ENCODE measurements around the gene ARPP21.

Gene ARPP21

DNA sequence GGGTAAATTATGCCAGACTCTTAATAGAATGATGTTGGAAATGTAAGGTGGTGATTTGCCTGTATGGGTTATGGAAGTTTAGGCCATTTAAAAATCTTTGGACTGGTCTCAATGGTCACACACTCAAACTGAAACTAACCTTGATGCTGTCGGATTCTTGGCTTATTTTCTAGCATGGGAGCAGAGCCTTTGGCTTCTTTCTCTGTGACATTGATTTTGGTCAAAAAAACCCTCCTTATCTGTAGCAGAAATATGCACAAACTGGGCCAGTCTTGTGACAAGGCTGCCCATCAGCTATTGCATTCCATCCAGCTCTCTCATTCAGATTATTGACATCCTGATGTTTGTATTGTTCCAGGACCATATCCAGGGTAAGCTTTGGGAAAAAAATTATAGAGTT is 35.9 kb downstream of the ARPP21 start:
- Histone ChIP-seq H3K4me1 (ENCODE audit: control insufficient read depth, low read length) (no peaks in the 10 kb centered on the region), H3K9me3 (ENCODE audit: control insufficient read depth, insufficient read depth, low read length) (no peaks in the 10 kb centered on the region), H4K20me1 (ENCODE audit: control insufficient read depth, insufficient read depth, low read depth, low read length) (no peaks in the 10 kb centered on the region), H3K4me3 (ENCODE audit: low read length) (no peak overlapping the region), H3K36me3 (ENCODE audit: control insufficient read depth, low read length) (no peaks in the 10 kb centered on the region), H3K4me2 (ENCODE audit: low read length) (no peak overlapping the region), H3K27me3 (ENCODE audit: control insufficient read depth, low read length) (no peaks in the 10 kb centered on the region), H3K27ac (ENCODE audit: low read depth, low read length) (no peak overlapping the region), H3K79me2 (ENCODE audit: control insufficient read depth, low read length) (no peaks in the 10 kb centered on the region), H3K9me2 (replicated peaks; ENCODE audit: control insufficient read depth, low read length) (no peaks in the 10 kb centered on the region), H3F3A (ENCODE audit: control insufficient read depth, insufficient read depth) (no peaks in the 10 kb centered on the region)
- TF ChIP-seq, protein P1, sequence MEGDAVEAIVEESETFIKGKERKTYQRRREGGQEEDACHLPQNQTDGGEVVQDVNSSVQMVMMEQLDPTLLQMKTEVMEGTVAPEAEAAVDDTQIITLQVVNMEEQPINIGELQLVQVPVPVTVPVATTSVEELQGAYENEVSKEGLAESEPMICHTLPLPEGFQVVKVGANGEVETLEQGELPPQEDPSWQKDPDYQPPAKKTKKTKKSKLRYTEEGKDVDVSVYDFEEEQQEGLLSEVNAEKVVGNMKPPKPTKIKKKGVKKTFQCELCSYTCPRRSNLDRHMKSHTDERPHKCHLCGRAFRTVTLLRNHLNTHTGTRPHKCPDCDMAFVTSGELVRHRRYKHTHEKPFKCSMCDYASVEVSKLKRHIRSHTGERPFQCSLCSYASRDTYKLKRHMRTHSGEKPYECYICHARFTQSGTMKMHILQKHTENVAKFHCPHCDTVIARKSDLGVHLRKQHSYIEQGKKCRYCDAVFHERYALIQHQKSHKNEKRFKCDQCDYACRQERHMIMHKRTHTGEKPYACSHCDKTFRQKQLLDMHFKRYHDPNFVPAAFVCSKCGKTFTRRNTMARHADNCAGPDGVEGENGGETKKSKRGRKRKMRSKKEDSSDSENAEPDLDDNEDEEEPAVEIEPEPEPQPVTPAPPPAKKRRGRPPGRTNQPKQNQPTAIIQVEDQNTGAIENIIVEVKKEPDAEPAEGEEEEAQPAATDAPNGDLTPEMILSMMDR (IDR thresholded peaks at IDR 0.05; ENCODE audit: low read depth, low read length, poor library complexity, severe bottlenecking), result no peak
- TF ChIP-seq EZH2phosphoT487 (IDR thresholded peaks at IDR 0.05; ENCODE audit: borderline replicate concordance, low read length), result no peak

DNA sequence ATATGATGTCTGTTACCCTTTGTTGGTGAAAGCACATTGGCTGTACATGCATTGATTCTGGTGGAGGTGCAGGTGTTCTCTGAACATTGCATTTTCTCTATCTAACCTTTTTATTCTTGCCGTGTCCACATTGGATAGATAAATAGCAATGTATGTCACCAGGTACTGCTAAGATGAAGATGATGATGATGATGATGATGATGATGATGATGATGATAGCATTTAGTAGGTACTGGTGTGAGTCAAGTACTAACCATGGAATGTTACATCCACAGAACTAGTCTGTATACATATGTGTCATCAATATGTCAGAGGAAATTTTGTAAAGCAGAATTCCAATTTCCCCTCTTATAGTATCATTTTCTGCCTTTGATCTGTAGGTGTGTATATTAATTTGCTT is 36.3 kb downstream of the ARPP21 start:
- Histone ChIP-seq H3K79me2 (ENCODE audit: control insufficient read depth, low read length) (no peaks in the 10 kb centered on the region), H3K27ac (ENCODE audit: low read depth, low read length) (no peak overlapping the region), H3K9me2 (replicated peaks; ENCODE audit: control insufficient read depth, low read length) (no peaks in the 10 kb centered on the region), H3K4me2 (ENCODE audit: low read length) (no peak overlapping the region), H3K36me3 (ENCODE audit: control insufficient read depth, low read length) (no peaks in the 10 kb centered on the region), H3F3A (ENCODE audit: control insufficient read depth, insufficient read depth) (no peaks in the 10 kb centered on the region), H3K4me3 (ENCODE audit: low read length) (no peak overlapping the region), H3K27me3 (ENCODE audit: control insufficient read depth, low read length) (no peaks in the 10 kb centered on the region), H4K20me1 (ENCODE audit: control insufficient read depth, insufficient read depth, low read depth, low read length) (no peaks in the 10 kb centered on the region), H3K9me3 (ENCODE audit: control insufficient read depth, insufficient read depth, low read length) (no peaks in the 10 kb centered on the region), H3K4me1 (ENCODE audit: control insufficient read depth, low read length) (no peaks in the 10 kb centered on the region)
- TF ChIP-seq, protein P1 (IDR thresholded peaks at IDR 0.05; ENCODE audit: low read depth, low read length, poor library complexity, severe bottlenecking), result no peak
- TF ChIP-seq EZH2phosphoT487 (IDR thresholded peaks at IDR 0.05; ENCODE audit: borderline replicate concordance, low read length), result no peak

DNA sequence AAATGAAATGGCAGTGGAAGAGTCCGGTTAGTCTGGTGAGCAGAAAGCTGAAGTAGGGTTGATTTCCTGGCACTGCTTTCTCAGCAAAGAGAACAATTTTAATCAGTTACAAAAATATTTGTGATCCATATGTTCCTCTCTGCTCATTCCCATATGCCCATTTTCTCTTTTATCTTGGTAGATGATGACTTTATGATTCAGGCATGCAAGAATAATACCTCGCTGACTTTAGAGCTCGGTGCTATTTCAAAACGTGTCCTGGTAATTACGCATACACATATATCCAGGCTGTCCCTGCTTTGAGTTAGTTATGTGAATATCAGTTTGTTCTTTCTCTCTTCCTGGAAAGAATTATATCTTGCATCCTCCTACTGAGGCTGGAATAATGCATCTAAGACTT is 38.5 kb downstream of the ARPP21 start:
- Histone ChIP-seq H3K27ac (ENCODE audit: low read depth, low read length) (no peak overlapping the region), H3K79me2 (ENCODE audit: control insufficient read depth, low read length) (no peaks in the 10 kb centered on the region), H3K9me2 (replicated peaks; ENCODE audit: control insufficient read depth, low read length) (no peaks in the 10 kb centered on the region), H3K36me3 (ENCODE audit: control insufficient read depth, low read length) (no peaks in the 10 kb centered on the region), H3K4me1 (ENCODE audit: control insufficient read depth, low read length) (no peaks in the 10 kb centered on the region), H3K27me3 (ENCODE audit: control insufficient read depth, low read length) (no peaks in the 10 kb centered on the region), H4K20me1 (ENCODE audit: control insufficient read depth, insufficient read depth, low read depth, low read length) (no peaks in the 10 kb centered on the region), H3F3A (ENCODE audit: control insufficient read depth, insufficient read depth) (no peaks in the 10 kb centered on the region), H3K4me3 (ENCODE audit: low read length) (no peak overlapping the region), H3K9me3 (ENCODE audit: control insufficient read depth, insufficient read depth, low read length) (no peaks in the 10 kb centered on the region), H3K4me2 (ENCODE audit: low read length) (no peak overlapping the region)
- no peak for TF ChIP-seq EZH2phosphoT487 (IDR thresholded peaks at IDR 0.05; ENCODE audit: borderline replicate concordance, low read length)
- TF ChIP-seq, protein P1 (IDR thresholded peaks at IDR 0.05; ENCODE audit: low read depth, low read length, poor library complexity, severe bottlenecking), result no peak

Data from DOHH2 (cell line).